Epithelial cell of alveolus of lung (primary cell): Measurements from ENCODE around the gene MTMR1. TPM values are rescaled to one million over a fixed set of nuclear protein-coding genes. Genes with fewer than 3 reads are reported as not detected.

Experiments used
- total RNA-seq: library from RNA; depleted of rRNA; stranded (reverse); fragments of >200 nt; gene quantifications from 2 replicates; pipeline ENCODE4 v1.2.1, GENCODE V29; 2015

The MTMR1 gene
- total RNA-seq, result 11.4 and 19.4 TPM in 2 replicates

DNA sequence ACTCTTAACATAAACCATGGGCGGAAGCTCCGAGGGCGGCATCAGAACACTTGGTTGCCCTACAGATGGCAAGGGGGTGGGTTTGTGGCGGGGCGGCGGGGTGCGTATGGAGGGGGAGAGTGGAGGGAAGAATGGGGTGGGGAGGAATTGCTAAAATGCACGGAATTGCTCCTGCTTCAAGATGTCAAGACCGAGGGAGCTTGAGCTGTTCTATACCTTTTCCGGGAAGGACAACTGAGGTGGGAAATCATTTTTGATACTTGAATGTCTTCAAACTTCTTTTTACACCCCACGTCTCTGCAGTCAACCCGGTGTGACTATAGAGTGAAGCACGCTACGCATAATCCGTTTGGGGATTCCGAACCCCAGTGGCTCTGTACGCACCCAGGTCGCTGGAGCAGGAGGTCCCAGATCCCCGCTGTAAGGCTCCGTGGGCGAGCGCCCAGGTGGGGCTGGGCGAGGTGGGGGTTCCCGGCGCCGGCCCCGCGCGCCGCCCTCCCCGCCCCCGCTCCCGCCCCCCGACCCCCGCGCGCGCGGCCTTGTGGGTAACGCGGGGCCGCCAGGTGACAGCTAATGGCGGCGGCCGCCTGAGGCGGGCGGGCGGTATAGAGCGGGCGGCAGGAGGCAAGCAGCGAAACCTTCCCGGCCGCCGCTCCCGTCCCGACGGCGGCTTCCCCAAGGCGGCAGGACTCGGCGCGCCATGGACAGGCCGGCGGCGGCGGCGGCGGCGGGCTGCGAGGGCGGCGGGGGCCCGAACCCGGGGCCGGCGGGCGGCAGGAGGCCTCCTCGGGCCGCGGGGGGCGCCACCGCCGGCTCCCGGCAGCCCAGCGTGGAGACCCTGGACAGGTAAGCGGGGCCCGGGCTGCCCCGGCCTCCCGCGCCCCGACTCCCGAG, at the start of gene MTMR1:
Gene MTMR1, plus strand, starts transcription at position 566 of the 894 bp plus-strand sequence. Its CDS starts 135 bp downstream, at position 701.

Other genes starting within 250 kb of the MTMR1 start
- gene MTM1, start 124.8 kb upstream of the MTMR1 start, total RNA-seq, result 4.2 and 5.4 TPM in 2 replicates
- gene CD99L2, start 205.3 kb downstream of the MTMR1 start, total RNA-seq, result 65.3 and 66.1 TPM in 2 replicates